Embryonic facial prominence (tissue), 1 donor: ENCODE measurements around the gene IRF8.
"Not testable (repeated sequence)": the region's sequence is repeated elsewhere in the genome, so short reads cannot be mapped to it uniquely, and the experiment has no call there.

Source experiments
- DNase-seq: peaks from one replicate; pipeline ENCODE4 v3.0.0-alpha.2; 2016; ENCODE audit errors: extremely low spot score

IRF8 gene

GRCh38 chr16:85868495-85868894, 30.5 kb upstream of the IRF8 start:
- DNase-seq = no peak

- no peak for DNase-seq
Observed at GRCh38 chr16:85869206-85869605, 29.8 kb upstream of the IRF8 start.

GRCh38 chr16:85869785-85870558, 29.0 kb upstream of the IRF8 start:
- no peak for DNase-seq

GRCh38 chr16:85871756-85872155, 27.2 kb upstream of the IRF8 start:
- no peak for DNase-seq

- no peak for DNase-seq
Observed at GRCh38 chr16:85872734-85873133, 26.2 kb upstream of the IRF8 start.

GRCh38 chr16:85873153-85873552, 25.8 kb upstream of the IRF8 start:
- no peak for DNase-seq

- DNase-seq = not testable (repeated sequence)
Observed at GRCh38 chr16:85874031-85874430, 24.9 kb upstream of the IRF8 start.

GRCh38 chr16:85878407-85878806, 20.6 kb upstream of the IRF8 start:
- no peak for DNase-seq

GRCh38 chr16:85878875-85879274, 20.1 kb upstream of the IRF8 start:
- no peak for DNase-seq

GRCh38 chr16:85879549-85879948, 19.4 kb upstream of the IRF8 start:
- no peak for DNase-seq

- no peak for DNase-seq
Observed at GRCh38 chr16:85879975-85880831, 18.8 kb upstream of the IRF8 start.

- DNase-seq = no peak
Observed at GRCh38 chr16:85880861-85881260, 18.1 kb upstream of the IRF8 start.

GRCh38 chr16:85881436-85881835, 17.5 kb upstream of the IRF8 start:
- DNase-seq = no peak

- DNase-seq = no peak
Observed at GRCh38 chr16:85882181-85882810, 16.7 kb upstream of the IRF8 start.

- DNase-seq = no peak
Observed at GRCh38 chr16:85883813-85884212, 15.1 kb upstream of the IRF8 start.

- DNase-seq = no peak
Observed at GRCh38 chr16:85884808-85885463, 14.0 kb upstream of the IRF8 start.

- DNase-seq = no peak
Observed at GRCh38 chr16:85885537-85885936, 13.4 kb upstream of the IRF8 start.

GRCh38 chr16:85888405-85889331, 10.3 kb upstream of the IRF8 start:
- DNase-seq = no peak

- DNase-seq = no peak
Observed at GRCh38 chr16:85891033-85891775, 7.8 kb upstream of the IRF8 start.

GRCh38 chr16:85891776-85892166, 7.2 kb upstream of the IRF8 start:
- DNase-seq = no peak
